Measurements from ENCODE around the gene KCTD2.
"Not testable (repeated sequence)": the region's sequence is repeated elsewhere in the genome, so short reads cannot be mapped to it uniquely, and the experiment has no call there.

GRCh38 chr17:75043789-75044188 lies 3.2 kb upstream of the KCTD2 start:
- TF ChIP-seq CTCF (IDR thresholded peaks at IDR 0.05); POLR2AphosphoS5 (IDR thresholded peaks at IDR 0.05); POLR2A (IDR thresholded peaks at IDR 0.05; ENCODE audit: low read depth): not testable (repeated sequence)

All from esophagus muscularis mucosa (tissue), 3 donors.